ENCODE measurements around the gene ABR. TPM values are rescaled to one million over a fixed set of nuclear protein-coding genes. Genes with fewer than 3 reads are reported as not detected.

ABR gene
- total and polyA plus RNA-seq, 2 of the 13 experiments (the other 11 are each of a cell fraction or from before 2014, with no cell fraction given) = 12.4 to 40.4 TPM

GRCh38 chr17:1168533-1169220, 11.1 kb downstream of the ABR start (continued):
- TF ChIP-seq ZNF646 (CRISPR knock-in tag; IDR thresholded peaks at IDR 0.05) (no peak), MZF1 (CRISPR knock-in tag; IDR thresholded peaks at IDR 0.05; ENCODE audit: borderline replicate concordance) (no peak)

GRCh38 chr17:1166276-1166675, 13.5 kb downstream of the ABR start:
- Histone ChIP-seq H3K9ac (ENCODE audit: insufficient read depth, low read depth, low read length) (no peak overlapping the region), H2AFZ (ENCODE audit: low read length) (no peak overlapping the region), H3K4me3 (replicated peaks in 1 of 3; ENCODE audit: insufficient read depth in 1 of 3, low read depth in 2 of 3, low read length in 3 of 3) (no peak overlapping the region), H3K4me1 (ENCODE audit: insufficient read depth, low read length) (no peaks in the 10 kb centered on the region), H3K27me3 (ENCODE audit: control insufficient read depth in 1 of 2, insufficient read depth in 2 of 2, low read length in 2 of 2) (peaks cover 18 to 75% of the 10 kb centered on the region in 2 experiments), H3K9me3 (ENCODE audit: low read length) (no peaks in the 10 kb centered on the region), H4K20me1 (ENCODE audit: insufficient read depth, low read length) (no peaks in the 10 kb centered on the region), H3K4me2 (ENCODE audit: low read depth, low read length) (no peak overlapping the region), H3K79me2 (ENCODE audit: insufficient read depth, low read length) (no peaks in the 10 kb centered on the region), H3K27ac (ENCODE audit: extremely low read length, insufficient read depth, low read length) (no peak overlapping the region), H3K36me3 (replicated peaks in 1 of 2; ENCODE audit: control insufficient read depth in 1 of 2, insufficient read depth in 2 of 2, low read length in 2 of 2) (no peaks in the 10 kb centered on the region)
- DNase-seq (ENCODE audit: low spot score) (no peak), FAIRE-seq (no peak), ATAC-seq (no peak)
- in situ Hi-C loops (cut with HindIII; ENCODE audit: extremely low pct_ligation_motif_present, low pct_unique_long_range_greater_than_20kb) = no loop called here
- WGBS (ENCODE audit: low lambda C conversion rate) = 2% methylated on average over 7 of the region's 11 CpGs
- TF ChIP-seq ZNF713 (CRISPR knock-in tag; IDR thresholded peaks at IDR 0.05) = no peak
- no peak for TF ChIP-seq HOXA9 (CRISPR knock-in tag; IDR thresholded peaks at IDR 0.05; ENCODE audit: borderline replicate concordance)
- no peak for TF ChIP-seq PAF1 (CRISPR knock-in tag; IDR thresholded peaks at IDR 0.05)
- TF ChIP-seq MEF2D (CRISPR knock-in tag; IDR thresholded peaks at IDR 0.05) = no peak
- TF ChIP-seq SRSF9 (IDR thresholded peaks at IDR 0.05; ENCODE audit: borderline replicate concordance, insufficient read depth, low read depth, low read length, poor library complexity, severe bottlenecking) = no peak
- TF ChIP-seq NONO (IDR thresholded peaks at IDR 0.05) = no peak
- no peak for TF ChIP-seq NONO (CRISPR knock-in tag; conservative IDR thresholded peaks at IDR 0.05)
- no peak for TF ChIP-seq HIC2 (CRISPR knock-in tag; IDR thresholded peaks at IDR 0.05; ENCODE audit: low read depth)
- TF ChIP-seq ARID3A (IDR thresholded peaks at IDR 0.05; ENCODE audit: low read depth, low read length) = no peak
- no peak for TF ChIP-seq MIER2 (CRISPR knock-in tag; IDR thresholded peaks at IDR 0.05)
- TF ChIP-seq ZNF543 (CRISPR knock-in tag; IDR thresholded peaks at IDR 0.05) = no peak
- POLR2A ChIA-PET = no interaction called here
- CTCF ChIA-PET (ENCODE audit: low intra/inter-chr PET ratio, low total read pairs) = no interaction called here
- intact Hi-C loops (cut with micrococcal nuclease; ENCODE audit: unreplicated experiment) = no loop called here
- no TSS peak for BruUV-seq (replicated peaks)
